Measurements from ENCODE around the gene SPOCK1. TPM values are rescaled to one million over a fixed set of nuclear protein-coding genes. Genes with fewer than 3 reads are reported as not detected.

SPOCK1 gene
- total RNA-seq, 1 donor, result 54.8 TPM

DNA sequence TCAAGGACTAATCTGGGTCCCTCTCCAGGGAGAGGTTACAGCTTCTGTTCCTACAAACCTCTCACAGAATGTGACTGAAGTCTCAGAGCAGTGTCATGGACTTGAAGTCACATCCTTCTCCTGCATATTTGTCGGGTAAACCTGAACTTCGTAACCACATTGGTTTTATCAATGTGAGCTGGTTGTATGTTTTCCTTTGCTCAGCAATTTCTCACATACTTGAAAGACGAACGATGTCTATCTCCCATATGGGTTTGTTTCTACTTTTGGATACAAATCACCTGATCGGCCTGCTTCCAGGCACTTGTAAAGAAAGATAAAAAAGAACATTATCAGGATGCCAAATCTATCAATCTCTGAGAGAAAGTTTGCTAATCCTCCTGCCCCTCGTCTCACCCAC is 411.0 kb downstream of the SPOCK1 start:
- H3K4me3 ChIP-seq (ENCODE audit: low read depth, low read length), result no peak overlapping the region
- no peak for DNase-seq (ENCODE audit: low read depth)
- TF ChIP-seq, protein P1, sequence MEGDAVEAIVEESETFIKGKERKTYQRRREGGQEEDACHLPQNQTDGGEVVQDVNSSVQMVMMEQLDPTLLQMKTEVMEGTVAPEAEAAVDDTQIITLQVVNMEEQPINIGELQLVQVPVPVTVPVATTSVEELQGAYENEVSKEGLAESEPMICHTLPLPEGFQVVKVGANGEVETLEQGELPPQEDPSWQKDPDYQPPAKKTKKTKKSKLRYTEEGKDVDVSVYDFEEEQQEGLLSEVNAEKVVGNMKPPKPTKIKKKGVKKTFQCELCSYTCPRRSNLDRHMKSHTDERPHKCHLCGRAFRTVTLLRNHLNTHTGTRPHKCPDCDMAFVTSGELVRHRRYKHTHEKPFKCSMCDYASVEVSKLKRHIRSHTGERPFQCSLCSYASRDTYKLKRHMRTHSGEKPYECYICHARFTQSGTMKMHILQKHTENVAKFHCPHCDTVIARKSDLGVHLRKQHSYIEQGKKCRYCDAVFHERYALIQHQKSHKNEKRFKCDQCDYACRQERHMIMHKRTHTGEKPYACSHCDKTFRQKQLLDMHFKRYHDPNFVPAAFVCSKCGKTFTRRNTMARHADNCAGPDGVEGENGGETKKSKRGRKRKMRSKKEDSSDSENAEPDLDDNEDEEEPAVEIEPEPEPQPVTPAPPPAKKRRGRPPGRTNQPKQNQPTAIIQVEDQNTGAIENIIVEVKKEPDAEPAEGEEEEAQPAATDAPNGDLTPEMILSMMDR (IDR thresholded peaks at IDR 0.05; ENCODE audit: insufficient read depth, low read depth, low read length), result no peak

DNA sequence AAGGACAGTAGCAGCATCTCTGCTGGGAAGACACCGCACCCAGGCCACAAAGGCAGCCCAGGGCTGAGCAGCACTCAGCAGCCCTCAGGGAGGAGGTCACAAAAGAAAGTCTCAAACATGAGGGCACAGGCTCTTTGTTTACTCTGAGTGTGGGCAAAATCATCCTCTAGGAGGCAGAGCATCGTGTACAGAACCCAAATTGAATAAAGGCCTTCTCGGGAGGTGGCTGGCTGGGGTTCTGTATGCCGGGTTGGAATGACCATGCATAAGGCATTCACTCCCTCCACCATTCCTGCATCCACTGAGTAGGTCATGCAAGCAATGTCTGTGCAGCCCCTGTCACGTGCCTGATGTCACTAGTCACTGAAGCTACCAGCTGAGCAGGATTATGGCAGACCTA is 412.8 kb downstream of the SPOCK1 start:
- H3K4me3 ChIP-seq (ENCODE audit: low read depth, low read length), result no peak overlapping the region
- TF ChIP-seq, protein P1 (IDR thresholded peaks at IDR 0.05; ENCODE audit: insufficient read depth, low read depth, low read length), result no peak
- DNase-seq (ENCODE audit: low read depth), result no peak

DNA sequence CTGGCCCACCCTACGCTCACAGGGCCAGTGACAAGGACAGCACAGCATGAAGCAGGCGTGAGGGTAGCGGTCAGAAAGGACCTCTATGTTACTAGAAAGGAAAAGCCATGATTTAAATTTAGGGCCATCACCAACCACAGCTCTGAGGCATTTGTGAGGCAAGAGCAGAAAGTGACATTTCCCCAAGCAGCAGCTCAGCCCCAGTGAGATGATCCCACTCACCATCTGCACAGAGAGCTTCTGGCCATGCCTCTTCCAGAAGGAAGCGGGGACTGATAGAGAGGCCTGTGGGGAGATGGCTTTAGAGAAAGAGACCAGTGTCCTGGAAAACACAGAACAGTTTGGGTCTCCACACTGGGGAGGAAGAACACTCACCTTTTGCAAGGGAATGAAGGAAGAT is 413.9 kb downstream of the SPOCK1 start:
- H3K4me3 ChIP-seq (ENCODE audit: low read depth, low read length), result no peak overlapping the region
- TF ChIP-seq, protein P1 (IDR thresholded peaks at IDR 0.05; ENCODE audit: insufficient read depth, low read depth, low read length), result no peak
- no peak for DNase-seq (ENCODE audit: low read depth)

DNA sequence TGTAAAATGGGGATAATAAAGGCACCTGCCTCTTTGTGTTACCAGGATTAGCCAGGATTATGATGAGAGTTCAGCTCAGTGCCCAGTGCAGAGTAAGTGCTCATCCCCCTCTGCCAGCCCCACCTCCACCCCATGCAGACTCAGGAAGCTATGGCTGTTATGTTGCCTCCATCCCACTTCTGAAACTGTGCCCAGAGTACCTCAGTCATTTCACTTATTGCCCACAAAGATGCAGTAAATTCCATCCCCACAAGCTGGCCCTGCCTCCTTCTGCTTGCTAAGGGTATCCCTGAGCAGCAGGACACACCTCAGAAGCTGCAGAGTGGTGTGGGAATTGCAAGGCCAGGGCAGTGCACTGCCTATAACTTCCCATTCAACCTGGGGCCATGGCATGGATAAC is 415.1 kb downstream of the SPOCK1 start:
- TF ChIP-seq, protein P1 (IDR thresholded peaks at IDR 0.05; ENCODE audit: insufficient read depth, low read depth, low read length), result no peak
- H3K4me3 ChIP-seq (ENCODE audit: low read depth, low read length), result no peak overlapping the region
- DNase-seq (ENCODE audit: low read depth), result no peak

DNA sequence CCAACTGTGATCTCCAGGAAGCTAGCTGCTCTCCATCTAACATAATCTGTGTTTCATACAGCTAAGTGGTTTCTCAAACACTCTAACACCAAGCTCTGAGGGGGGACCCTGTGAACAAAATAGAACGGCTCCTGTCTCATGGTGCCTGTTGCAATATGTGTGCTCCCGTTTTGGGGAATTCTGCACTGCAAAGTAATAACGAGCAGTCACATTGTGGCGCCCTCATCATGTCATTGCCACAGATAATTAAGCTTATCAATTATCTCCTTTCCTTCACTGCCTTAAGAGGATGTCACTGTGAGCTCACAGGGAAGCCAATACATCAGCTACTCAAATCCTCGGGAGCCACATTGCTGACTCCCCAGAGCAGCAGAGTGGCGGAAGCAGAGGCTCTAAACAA is 416.2 kb downstream of the SPOCK1 start:
- H3K4me3 ChIP-seq (ENCODE audit: low read depth, low read length), result no peak overlapping the region
- DNase-seq (ENCODE audit: low read depth), result no peak

DNA sequence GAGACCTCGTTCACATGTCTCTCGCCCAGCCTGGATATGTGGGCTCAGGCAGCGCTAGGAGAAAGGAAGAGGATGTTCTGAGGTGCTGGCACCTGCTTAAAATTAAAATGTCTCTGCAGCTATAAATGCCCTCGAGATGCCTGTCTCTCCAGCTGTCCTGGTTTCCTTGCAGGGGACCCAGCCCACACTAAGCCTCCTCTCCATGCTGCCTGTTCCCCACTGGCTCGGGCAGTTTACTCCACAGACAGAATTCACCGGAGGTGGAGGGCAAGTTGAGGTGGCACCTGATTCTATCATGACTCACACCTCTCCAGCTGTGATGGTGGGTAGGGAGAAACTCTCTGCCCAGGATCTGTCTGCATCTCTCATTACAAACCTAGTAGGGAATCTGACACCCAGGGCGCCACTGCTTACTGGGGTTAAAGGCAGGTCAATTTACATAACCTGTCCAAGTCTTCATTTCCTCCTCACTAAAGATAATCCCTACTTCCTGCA is 420.9 kb downstream of the SPOCK1 start:
- DNase-seq (ENCODE audit: low read depth), result no peak
- TF ChIP-seq, protein P1 (IDR thresholded peaks at IDR 0.05; ENCODE audit: insufficient read depth, low read depth, low read length), result no peak
- no peak overlapping the region for H3K4me3 ChIP-seq (ENCODE audit: low read depth, low read length)

More for the DNA sequence above, 416.2 kb downstream of the SPOCK1 start:
- TF ChIP-seq, protein P1 (IDR thresholded peaks at IDR 0.05; ENCODE audit: insufficient read depth, low read depth, low read length), result no peak

All from fibroblast of villous mesenchyme (primary cell).